Activated T-helper 2 cell treated with anti-CD3 and anti-CD28 coated beads, Interferon-gamma antibody, Interleukin-2, Interleukin-4, amounts not matched to agents 10 μg/mL and 5 μg/mL and 100 μg/mL, durations not matched to agents 14 hours and 24 hours and 36 hours (primary cell): ENCODE measurements around the gene STH. TPM values are rescaled to one million over a fixed set of nuclear protein-coding genes. Genes with fewer than 3 reads are reported as not detected.

ENCODE experiments used
- DNase-seq: peaks from one replicate; pipeline ENCODE4 v3.0.0; 2021; ENCODE audit warnings: low spot score
- H3K27ac Mint-ChIP-seq: one replicate; pipeline ENCODE4 v1.8.0; 2021; ENCODE audit warnings: mixed read lengths
- H3K27me3 Mint-ChIP-seq: one replicate; pipeline ENCODE4 v1.8.0; 2021; ENCODE audit warnings: low read depth, mixed read lengths
- H3K36me3 Mint-ChIP-seq: one replicate; pipeline ENCODE4 v1.8.0; 2021; ENCODE audit warnings: low read depth, mixed read lengths
- H3K4me1 Mint-ChIP-seq: one replicate; pipeline ENCODE4 v1.8.0; 2021; ENCODE audit warnings: low read depth, mixed read lengths
- H3K4me3 Mint-ChIP-seq: one replicate; pipeline ENCODE4 v1.8.0; 2021; ENCODE audit warnings: low read depth, mild to moderate bottlenecking, moderate library complexity, mixed read lengths
- H3K9me3 Mint-ChIP-seq: one replicate; pipeline ENCODE4 v1.8.0; 2021; ENCODE audit warnings: mixed read lengths
- intact Hi-C: fragments of 100-400 bp; cut with micrococcal nuclease; formaldehyde crosslinking; loops from one replicate; pipeline ENCODE4 v1.15.1; 2023
- total RNA-seq: library from RNA; stranded (reverse); gene quantifications from 2 replicates; pipeline ENCODE4 v1.2.3, GENCODE V29; 2022

STH gene
- total RNA-seq, 1 donor from 2014 or later = not detected

DNA sequence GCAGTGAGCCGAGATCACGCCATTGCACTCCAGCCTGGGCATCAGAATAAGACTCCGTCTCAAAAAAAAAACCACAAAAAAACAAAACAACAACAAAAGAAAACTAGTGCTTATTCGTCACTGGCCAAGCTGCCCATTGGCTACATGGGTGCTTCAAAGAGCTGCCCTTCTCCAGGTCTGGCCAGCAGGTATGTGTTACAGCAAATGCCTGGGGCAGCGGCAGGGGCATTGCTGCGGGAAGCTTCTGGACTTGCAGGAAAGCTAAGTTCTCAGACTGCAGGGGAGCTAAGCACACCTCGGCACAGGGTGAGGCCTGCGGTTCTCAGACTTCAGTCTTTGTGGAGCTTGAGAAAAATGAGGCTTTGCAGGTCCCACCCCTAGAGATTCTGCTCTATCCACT is 4.1 kb upstream of the STH start:
- H3K27ac Mint-ChIP-seq = no peak overlapping the region
- no peaks in the 10 kb centered on the region for H3K27me3 Mint-ChIP-seq
- intact Hi-C loops = no loop called here
- no peak overlapping the region for H3K4me3 Mint-ChIP-seq
- no peaks in the 10 kb centered on the region for H3K36me3 Mint-ChIP-seq
- no peaks in the 10 kb centered on the region for H3K4me1 Mint-ChIP-seq
- no peaks in the 10 kb centered on the region for H3K9me3 Mint-ChIP-seq
- no peak for DNase-seq

DNA sequence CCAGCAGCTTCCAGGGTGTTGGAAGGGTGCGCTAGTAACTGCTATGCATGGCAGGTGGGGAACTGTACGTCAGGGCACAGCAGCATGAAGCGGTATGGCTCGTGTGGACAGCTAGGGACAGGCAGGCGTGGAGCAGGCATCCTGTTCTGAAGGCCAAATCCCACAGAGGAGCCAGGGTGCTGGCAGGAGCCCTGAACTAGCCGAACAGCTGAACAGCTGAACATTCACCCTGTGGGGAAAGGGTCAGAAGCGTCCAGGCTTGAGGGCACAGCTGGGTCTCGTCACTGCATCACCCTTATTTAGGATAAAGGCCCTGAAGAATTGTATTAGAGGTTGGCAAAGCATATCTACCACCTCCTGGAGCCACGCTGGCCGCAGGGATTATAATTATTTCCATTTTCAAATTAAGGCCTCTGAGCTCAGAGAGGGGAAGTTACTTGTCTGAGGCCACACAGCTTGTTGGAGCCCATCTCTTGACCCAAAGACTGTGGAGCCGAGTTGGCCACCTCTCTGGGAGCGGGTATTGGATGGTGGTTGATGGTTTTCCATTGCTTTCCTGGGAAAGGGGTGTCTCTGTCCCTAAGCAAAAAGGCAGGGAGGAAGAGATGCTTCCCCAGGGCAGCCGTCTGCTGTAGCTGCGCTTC is 3.3 kb upstream of the STH start:
- intact Hi-C loops = no loop called here
- no peaks in the 10 kb centered on the region for H3K4me1 Mint-ChIP-seq

DNA sequence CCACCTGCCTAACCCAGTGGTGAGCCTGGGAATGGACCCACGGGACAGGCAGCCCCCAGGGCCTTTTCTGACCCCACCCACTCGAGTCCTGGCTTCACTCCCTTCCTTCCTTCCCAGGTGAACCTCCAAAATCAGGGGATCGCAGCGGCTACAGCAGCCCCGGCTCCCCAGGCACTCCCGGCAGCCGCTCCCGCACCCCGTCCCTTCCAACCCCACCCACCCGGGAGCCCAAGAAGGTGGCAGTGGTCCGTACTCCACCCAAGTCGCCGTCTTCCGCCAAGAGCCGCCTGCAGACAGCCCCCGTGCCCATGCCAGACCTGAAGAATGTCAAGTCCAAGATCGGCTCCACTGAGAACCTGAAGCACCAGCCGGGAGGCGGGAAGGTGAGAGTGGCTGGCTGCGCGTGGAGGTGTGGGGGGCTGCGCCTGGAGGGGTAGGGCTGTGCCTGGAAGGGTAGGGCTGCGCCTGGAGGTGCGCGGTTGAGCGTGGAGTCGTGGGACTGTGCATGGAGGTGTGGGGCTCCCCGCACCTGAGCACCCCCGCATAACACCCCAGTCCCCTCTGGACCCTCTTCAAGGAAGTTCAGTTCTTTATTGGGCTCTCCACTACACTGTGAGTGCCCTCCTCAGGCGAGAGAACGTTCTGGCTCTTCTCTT is 2.6 kb upstream of the STH start:
- H3K27ac Mint-ChIP-seq = no peak overlapping the region
- intact Hi-C loops = no loop called here

More for the DNA sequence above, 3.3 kb upstream of the STH start:
- Mint-ChIP-seq H3K4me3 (no peak overlapping the region), H3K9me3 (no peaks in the 10 kb centered on the region), H3K27me3 (no peaks in the 10 kb centered on the region), H3K36me3 (no peaks in the 10 kb centered on the region), H3K27ac (no peak overlapping the region)
- no peak for DNase-seq

DNA sequence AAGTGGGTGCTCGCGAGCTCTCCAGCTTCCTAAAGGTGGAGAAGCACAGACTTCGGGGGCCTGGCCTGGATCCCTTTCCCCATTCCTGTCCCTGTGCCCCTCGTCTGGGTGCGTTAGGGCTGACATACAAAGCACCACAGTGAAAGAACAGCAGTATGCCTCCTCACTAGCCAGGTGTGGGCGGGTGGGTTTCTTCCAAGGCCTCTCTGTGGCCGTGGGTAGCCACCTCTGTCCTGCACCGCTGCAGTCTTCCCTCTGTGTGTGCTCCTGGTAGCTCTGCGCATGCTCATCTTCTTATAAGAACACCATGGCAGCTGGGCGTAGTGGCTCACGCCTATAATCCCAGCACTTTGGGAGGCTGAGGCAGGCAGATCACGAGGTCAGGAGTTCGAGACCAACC is 1.9 kb upstream of the STH start:
- DNase-seq = no peak
- intact Hi-C loops = no loop called here
- no peak overlapping the region for H3K27ac Mint-ChIP-seq
- no peak overlapping the region for H3K4me3 Mint-ChIP-seq
- H3K27me3 Mint-ChIP-seq = no peaks in the 10 kb centered on the region
- no peaks in the 10 kb centered on the region for H3K4me1 Mint-ChIP-seq
- H3K36me3 Mint-ChIP-seq = no peaks in the 10 kb centered on the region
- H3K9me3 Mint-ChIP-seq = no peaks in the 10 kb centered on the region

More for the DNA sequence above, 2.6 kb upstream of the STH start:
- no peak for DNase-seq
- Mint-ChIP-seq H3K4me3 (no peak overlapping the region), H3K4me1 (no peaks in the 10 kb centered on the region), H3K9me3 (no peaks in the 10 kb centered on the region), H3K36me3 (no peaks in the 10 kb centered on the region), H3K27me3 (no peaks in the 10 kb centered on the region)

DNA sequence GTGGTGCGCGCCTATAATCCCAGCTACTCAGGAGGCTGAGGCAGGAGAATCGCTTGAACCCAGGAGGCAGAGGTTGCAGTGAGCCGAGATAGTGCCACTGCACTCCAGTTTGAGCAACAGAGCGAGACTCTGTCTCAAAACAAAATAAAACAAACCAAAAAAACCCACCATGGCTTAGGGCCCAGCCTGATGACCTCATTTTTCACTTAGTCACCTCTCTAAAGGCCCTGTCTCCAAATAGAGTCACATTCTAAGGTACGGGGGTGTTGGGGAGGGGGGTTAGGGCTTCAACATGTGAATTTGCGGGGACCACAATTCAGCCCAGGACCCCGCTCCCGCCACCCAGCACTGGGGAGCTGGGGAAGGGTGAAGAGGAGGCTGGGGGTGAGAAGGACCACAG is 1.4 kb upstream of the STH start:
- no peak for DNase-seq
- no peak overlapping the region for H3K27ac Mint-ChIP-seq
- intact Hi-C loops = no loop called here
- H3K36me3 Mint-ChIP-seq = no peaks in the 10 kb centered on the region
- no peak overlapping the region for H3K4me3 Mint-ChIP-seq
- no peaks in the 10 kb centered on the region for H3K4me1 Mint-ChIP-seq
- no peaks in the 10 kb centered on the region for H3K27me3 Mint-ChIP-seq
- H3K9me3 Mint-ChIP-seq = no peaks in the 10 kb centered on the region

DNA sequence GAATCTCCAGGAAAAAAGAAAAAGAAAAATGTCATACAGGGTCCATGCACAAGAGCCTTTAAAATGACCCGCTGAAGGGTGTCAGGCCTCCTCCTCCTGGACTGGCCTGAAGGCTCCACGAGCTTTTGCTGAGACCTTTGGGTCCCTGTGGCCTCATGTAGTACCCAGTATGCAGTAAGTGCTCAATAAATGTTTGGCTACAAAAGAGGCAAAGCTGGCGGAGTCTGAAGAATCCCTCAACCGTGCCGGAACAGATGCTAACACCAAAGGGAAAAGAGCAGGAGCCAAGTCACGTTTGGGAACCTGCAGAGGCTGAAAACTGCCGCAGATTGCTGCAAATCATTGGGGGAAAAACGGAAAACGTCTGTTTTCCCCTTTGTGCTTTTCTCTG is 845 bp downstream of the STH start:
- H3K9me3 Mint-ChIP-seq = no peaks in the 10 kb centered on the region
- H3K4me3 Mint-ChIP-seq = no peak overlapping the region
- DNase-seq = no peak
- H3K36me3 Mint-ChIP-seq = no peaks in the 10 kb centered on the region
- no peaks in the 10 kb centered on the region for H3K4me1 Mint-ChIP-seq
- intact Hi-C loops = loop anchor here (5.0 kb wide), 1 partner anchor 212 kb away; no protein-coding TSS in a partner anchor
- H3K27ac Mint-ChIP-seq = no peak overlapping the region
- H3K27me3 Mint-ChIP-seq = no peaks in the 10 kb centered on the region

DNA sequence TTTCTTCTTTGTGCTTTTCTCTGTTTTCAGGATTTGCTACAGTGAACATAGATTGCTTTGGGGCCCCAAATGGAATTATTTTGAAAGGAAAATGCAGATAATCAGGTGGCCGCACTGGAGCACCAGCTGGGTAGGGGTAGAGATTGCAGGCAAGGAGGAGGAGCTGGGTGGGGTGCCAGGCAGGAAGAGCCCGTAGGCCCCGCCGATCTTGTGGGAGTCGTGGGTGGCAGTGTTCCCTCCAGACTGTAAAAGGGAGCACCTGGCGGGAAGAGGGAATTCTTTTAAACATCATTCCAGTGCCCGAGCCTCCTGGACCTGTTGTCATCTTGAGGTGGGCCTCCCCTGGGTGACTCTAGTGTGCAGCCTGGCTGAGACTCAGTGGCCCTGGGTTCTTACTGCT is 1.2 kb downstream of the STH start:
- Mint-ChIP-seq H3K36me3 (no peaks in the 10 kb centered on the region), H3K27me3 (no peaks in the 10 kb centered on the region), H3K27ac (no peak overlapping the region), H3K4me1 (no peaks in the 10 kb centered on the region), H3K9me3 (no peaks in the 10 kb centered on the region), H3K4me3 (no peak overlapping the region)
- intact Hi-C loops = loop anchor here (5.0 kb wide), 1 partner anchor 212 kb away; no protein-coding TSS in a partner anchor
- DNase-seq = no peak

DNA sequence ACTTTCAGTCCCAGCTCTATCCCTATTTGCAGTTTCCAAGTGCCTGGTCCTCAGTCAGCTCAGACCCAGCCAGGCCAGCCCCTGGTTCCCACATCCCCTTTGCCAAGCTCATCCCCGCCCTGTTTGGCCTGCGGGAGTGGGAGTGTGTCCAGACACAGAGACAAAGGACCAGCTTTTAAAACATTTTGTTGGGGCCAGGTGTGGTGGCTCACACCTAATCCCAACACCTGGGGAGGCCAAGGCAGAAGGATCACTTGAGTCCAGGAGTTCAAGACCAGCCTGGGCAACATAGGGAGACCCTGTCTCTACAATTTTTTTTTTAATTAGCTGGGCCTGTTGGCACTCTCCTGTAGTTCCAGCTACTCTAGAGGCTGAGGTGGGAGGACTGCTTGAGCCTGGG is 1.7 kb downstream of the STH start:
- no peak for DNase-seq
- no peaks in the 10 kb centered on the region for H3K36me3 Mint-ChIP-seq
- H3K27me3 Mint-ChIP-seq = no peaks in the 10 kb centered on the region
- intact Hi-C loops = loop anchor here (5.0 kb wide), 1 partner anchor 212 kb away; no protein-coding TSS in a partner anchor
- H3K9me3 Mint-ChIP-seq = no peaks in the 10 kb centered on the region
- H3K4me3 Mint-ChIP-seq = no peak overlapping the region
- H3K4me1 Mint-ChIP-seq = no peaks in the 10 kb centered on the region
- no peak overlapping the region for H3K27ac Mint-ChIP-seq

DNA sequence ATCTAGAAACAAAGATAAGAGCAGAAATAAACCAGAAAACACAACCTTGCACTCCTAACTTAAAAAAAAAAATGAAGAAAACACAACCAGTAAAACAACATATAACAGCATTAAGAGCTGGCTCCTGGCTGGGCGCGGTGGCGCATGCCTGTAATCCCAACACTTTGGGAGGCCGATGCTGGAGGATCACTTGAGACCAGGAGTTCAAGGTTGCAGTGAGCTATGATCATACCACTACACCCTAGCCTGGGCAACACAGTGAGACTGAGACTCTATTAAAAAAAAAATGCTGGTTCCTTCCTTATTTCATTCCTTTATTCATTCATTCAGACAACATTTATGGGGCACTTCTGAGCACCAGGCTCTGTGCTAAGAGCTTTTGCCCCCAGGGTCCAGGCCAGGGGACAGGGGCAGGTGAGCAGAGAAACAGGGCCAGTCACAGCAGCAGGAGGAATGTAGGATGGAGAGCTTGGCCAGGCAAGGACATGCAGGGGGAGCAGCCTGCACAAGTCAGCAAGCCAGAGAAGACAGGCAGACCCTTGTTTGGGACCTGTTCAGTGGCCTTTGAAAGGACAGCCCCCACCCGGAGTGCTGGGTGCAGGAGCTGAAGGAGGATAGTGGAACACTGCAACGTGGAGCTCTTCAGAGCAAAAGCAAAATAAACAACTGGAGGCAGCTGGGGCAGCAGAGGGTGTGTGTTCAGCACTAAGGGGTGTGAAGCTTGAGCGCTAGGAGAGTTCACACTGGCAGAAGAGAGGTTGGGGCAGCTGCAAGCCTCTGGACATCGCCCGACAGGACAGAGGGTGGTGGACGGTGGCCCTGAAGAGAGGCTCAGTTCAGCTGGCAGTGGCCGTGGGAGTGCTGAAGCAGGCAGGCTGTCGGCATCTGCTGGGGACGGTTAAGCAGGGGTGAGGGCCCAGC is 2.6 kb downstream of the STH start:
- Mint-ChIP-seq H3K27ac (no peak overlapping the region), H3K4me1 (no peaks in the 10 kb centered on the region), H3K36me3 (no peaks in the 10 kb centered on the region), H3K4me3 (no peak overlapping the region), H3K9me3 (no peaks in the 10 kb centered on the region), H3K27me3 (peaks cover 2% of the 10 kb centered on the region)
- intact Hi-C loops = loop anchor here (5.0 kb wide), 1 partner anchor 211 kb away; no protein-coding TSS in a partner anchor
- no peak for DNase-seq

DNA sequence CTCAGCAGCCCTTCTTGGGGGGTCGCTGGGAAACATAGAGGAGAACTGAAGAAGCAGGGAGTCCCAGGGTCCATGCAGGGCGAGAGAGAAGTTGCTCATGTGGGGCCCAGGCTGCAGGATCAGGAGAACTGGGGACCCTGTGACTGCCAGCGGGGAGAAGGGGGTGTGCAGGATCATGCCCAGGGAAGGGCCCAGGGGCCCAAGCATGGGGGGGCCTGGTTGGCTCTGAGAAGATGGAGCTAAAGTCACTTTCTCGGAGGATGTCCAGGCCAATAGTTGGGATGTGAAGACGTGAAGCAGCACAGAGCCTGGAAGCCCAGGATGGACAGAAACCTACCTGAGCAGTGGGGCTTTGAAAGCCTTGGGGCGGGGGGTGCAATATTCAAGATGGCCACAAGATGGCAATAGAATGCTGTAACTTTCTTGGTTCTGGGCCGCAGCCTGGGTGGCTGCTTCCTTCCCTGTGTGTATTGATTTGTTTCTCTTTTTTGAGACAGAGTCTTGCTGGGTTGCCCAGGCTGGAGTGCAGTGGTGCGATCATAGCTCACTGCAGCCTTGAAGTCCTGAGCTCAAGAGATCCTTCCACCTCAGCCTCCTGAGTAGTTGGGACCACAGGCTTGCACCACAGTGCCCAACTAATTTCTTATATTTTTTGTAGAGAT is 3.4 kb downstream of the STH start:
- peak; percentile 55 for DNase-seq
- intact Hi-C loops = loop anchor here (5.0 kb wide), 1 partner anchor 210 kb away; no protein-coding TSS in a partner anchor
- H3K9me3 Mint-ChIP-seq = no peaks in the 10 kb centered on the region
- peaks cover 2% of the 10 kb centered on the region for H3K27me3 Mint-ChIP-seq
- no peaks in the 10 kb centered on the region for H3K4me1 Mint-ChIP-seq
- H3K4me3 Mint-ChIP-seq = no peak overlapping the region
- no peaks in the 10 kb centered on the region for H3K36me3 Mint-ChIP-seq
- H3K27ac Mint-ChIP-seq = no peak overlapping the region

DNA sequence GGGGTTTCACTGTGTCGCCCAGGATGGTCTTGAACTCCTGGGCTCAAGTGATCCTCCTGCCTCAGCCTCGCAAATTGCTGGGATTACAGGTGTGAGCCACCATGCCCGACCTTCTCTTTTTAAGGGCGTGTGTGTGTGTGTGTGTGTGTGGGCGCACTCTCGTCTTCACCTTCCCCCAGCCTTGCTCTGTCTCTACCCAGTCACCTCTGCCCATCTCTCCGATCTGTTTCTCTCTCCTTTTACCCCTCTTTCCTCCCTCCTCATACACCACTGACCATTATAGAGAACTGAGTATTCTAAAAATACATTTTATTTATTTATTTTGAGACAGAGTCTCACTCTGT is 3.9 kb downstream of the STH start:
- H3K36me3 Mint-ChIP-seq = no peaks in the 10 kb centered on the region
- H3K4me3 Mint-ChIP-seq = no peak overlapping the region
- no peak overlapping the region for H3K27ac Mint-ChIP-seq
- no peaks in the 10 kb centered on the region for H3K4me1 Mint-ChIP-seq
- DNase-seq = no peak
- H3K9me3 Mint-ChIP-seq = no peaks in the 10 kb centered on the region
- intact Hi-C loops = loop anchor here (5.0 kb wide), 1 partner anchor 209 kb away; no protein-coding TSS in a partner anchor
- H3K27me3 Mint-ChIP-seq = peaks cover 2% of the 10 kb centered on the region

DNA sequence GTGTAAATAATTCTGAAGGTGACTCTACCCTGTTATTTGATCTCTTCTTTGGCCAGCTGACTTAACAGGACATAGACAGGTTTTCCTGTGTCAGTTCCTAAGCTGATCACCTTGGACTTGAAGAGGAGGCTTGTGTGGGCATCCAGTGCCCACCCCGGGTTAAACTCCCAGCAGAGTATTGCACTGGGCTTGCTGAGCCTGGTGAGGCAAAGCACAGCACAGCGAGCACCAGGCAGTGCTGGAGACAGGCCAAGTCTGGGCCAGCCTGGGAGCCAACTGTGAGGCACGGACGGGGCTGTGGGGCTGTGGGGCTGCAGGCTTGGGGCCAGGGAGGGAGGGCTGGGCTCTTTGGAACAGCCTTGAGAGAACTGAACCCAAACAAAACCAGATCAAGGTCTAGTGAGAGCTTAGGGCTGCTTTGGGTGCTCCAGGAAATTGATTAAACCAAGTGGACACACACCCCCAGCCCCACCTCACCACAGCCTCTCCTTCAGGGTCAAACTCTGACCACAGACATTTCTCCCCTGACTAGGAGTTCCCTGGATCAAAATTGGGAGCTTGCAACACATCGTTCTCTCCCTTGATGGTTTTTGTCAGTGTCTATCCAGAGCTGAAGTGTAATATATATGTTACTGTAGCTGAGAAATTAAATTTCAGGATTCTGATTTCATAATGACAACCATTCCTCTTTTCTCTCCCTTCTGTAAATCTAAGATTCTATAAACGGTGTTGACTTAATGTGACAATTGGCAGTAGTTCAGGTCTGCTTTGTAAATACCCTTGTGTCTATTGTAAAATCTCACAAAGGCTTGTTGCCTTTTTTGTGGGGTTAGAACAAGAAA is 5.1 kb downstream of the STH start:
- intact Hi-C loops = loop anchor here (5.0 kb wide), 1 partner anchor 208 kb away; no protein-coding TSS in a partner anchor
- DNase-seq = no peak
- H3K9me3 Mint-ChIP-seq = no peaks in the 10 kb centered on the region
- peaks cover 2% of the 10 kb centered on the region for H3K27me3 Mint-ChIP-seq
- no peaks in the 10 kb centered on the region for H3K36me3 Mint-ChIP-seq
- no peak overlapping the region for H3K4me3 Mint-ChIP-seq
- H3K4me1 Mint-ChIP-seq = no peaks in the 10 kb centered on the region
- H3K27ac Mint-ChIP-seq = no peak overlapping the region
